Adipose tissue (tissue), 3 donors: Measurements from ENCODE around the gene RNU6-9. TPM values are rescaled to one million over a fixed set of nuclear protein-coding genes. Genes with fewer than 3 reads are reported as not detected.

Source experiments
- H3K27ac ChIP-seq: one replicate; pipeline ENCODE4 v1.5.1; 2013; ENCODE audit warnings: low read depth, low read length
- WGBS, 3 donors: extraction: QIAGEN DNeasy Blood & Tissue Kit; methylation state at CpG; one replicate each; pipeline ENCODE4 v1.1.7; 2013; 5-methylcytosine and 5-hydroxymethylcytosine counted together
- polyA plus RNA-seq, 3 donors: library from polyadenylated mRNA; stranded (reverse); fragments of 200-250 nt; gene quantifications; one replicate each; pipeline ENCODE4 v1.2.3, GENCODE V29; 2013
- donor health status: healthy with polysubstance abuse.
- donor health status: Bipolar disorder and iron deficiency.
- donor health status: healthy.

Gene RNU6-9
- polyA plus RNA-seq, 3 donors, result not detected

DNA sequence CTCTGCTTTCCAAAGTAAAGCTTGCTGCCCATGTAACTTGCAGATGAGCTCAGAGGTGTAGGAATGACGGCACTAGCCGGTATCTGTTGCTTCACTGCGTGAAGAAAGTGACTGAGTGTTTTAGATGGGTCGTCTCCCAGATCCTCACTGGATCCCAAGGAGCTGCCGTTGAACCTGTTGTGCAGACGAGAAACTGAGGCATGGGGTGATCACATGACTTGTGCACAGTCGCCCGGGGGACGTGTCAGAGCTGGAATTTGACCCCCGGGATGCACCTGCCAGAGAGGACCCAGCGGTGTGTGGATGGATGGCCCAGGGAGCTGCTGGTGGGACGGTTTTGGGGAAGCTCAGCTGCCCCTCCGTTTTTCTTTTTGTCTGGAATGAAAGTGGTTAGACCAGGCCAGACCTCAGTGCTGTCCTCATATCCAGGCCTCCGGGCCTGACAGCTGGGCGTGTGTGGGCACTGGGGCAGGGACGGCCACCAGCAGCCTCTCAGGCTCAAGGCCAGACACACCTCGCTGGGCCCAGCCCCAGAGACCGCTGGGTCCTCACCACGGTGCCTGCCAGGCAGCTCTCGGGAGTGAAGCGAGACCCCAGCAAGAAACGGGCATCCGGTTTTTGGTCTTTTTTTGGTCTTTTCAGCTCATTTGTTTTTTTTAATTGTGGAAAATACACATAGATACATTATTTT lies 45.1 kb downstream of the RNU6-9 start:
- WGBS, 3 donors, result 63 to 95% (median 92%) methylated on average over 23 of the region's 23 CpGs
- no peak overlapping the region for H3K27ac ChIP-seq

DNA sequence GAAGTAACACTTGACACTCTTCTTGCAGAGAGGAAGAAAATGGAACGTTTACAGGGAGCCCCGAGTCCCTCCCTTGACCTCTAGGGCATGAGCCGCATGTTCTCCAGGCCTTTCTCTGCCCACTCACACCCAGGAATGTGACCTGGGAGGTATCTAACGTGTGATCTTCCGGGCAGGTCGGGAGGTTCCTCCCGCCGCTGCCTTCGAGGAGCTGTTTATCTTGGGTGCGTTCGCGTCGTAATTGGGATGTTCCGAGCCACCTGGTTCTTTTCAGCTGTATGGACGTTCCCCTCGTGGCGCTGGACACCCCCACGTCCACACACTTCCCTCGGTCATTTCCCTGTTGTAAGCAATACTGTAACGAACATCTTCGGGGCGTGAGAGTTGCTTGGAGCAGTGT lies 46.2 kb downstream of the RNU6-9 start:
- WGBS, 3 donors, result 84 to 92% (median 89%) methylated on average over 22 of the region's 22 CpGs

DNA sequence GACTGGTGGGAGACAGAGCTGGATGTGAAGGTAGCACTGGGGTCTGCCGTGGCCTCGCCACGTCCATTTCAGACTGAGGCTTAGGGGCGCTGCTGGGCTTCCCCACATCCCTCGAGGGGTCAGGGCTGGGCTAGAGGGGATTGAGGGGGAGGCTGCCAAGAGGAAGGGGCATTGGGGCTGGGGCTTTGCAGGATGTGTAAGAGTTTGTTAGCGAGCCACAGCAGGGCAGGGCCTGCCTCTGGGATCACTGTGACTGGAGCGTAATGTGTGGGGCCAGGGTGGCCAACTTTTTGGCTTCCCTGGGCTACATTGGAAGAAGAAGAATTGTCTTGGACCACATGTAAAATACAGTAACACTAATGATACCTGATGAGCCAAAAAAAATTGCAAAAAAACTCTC lies 46.6 kb downstream of the RNU6-9 start:
- 95 to 98% (median 97%) methylated on average over 7 of the region's 7 CpGs for WGBS, 3 donors
- no peak overlapping the region for H3K27ac ChIP-seq

More for the DNA sequence above, 46.2 kb downstream of the RNU6-9 start:
- H3K27ac ChIP-seq, result no peak overlapping the region

DNA sequence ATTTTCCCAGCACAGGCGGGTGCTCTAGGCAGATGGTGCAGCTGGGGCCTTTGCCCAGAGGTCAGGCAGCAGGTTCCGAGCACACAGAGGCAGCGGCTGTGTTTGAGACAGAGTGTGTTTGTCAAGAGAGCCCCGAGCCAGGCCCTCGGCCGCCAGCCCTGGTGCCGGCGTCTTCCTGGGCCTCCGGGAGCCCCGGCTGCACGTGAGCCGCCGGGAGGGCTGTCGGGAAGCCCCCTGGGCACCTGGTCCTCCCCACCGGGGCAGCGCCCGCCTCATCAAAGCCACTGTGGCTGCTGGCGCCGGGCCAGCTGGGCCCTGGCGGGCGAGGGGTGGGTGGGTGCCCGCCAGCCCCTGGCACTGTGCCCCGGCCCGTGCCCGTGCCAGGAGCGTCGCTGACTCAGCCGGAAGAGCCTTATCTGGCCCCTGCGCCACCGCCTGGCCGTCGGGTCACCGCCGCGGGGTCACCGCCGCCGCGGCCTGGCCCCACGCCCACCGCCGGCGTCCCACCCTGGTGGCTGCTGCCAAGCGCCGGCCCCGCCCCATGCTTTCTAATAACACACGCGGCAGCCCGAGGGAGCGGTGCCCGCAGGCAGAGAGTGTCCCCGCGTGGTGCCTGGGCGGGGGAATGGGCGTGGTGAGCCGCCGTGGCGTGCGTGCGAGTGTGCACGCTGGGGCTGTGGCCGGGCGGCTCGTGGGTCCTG lies 47.5 kb downstream of the RNU6-9 start:
- WGBS, 3 donors, result 2 to 36% (median 33%) methylated on average over 44 to 64 of the region's 64 CpGs
- H3K27ac ChIP-seq, result peak overlapping the region; percentile 68

DNA sequence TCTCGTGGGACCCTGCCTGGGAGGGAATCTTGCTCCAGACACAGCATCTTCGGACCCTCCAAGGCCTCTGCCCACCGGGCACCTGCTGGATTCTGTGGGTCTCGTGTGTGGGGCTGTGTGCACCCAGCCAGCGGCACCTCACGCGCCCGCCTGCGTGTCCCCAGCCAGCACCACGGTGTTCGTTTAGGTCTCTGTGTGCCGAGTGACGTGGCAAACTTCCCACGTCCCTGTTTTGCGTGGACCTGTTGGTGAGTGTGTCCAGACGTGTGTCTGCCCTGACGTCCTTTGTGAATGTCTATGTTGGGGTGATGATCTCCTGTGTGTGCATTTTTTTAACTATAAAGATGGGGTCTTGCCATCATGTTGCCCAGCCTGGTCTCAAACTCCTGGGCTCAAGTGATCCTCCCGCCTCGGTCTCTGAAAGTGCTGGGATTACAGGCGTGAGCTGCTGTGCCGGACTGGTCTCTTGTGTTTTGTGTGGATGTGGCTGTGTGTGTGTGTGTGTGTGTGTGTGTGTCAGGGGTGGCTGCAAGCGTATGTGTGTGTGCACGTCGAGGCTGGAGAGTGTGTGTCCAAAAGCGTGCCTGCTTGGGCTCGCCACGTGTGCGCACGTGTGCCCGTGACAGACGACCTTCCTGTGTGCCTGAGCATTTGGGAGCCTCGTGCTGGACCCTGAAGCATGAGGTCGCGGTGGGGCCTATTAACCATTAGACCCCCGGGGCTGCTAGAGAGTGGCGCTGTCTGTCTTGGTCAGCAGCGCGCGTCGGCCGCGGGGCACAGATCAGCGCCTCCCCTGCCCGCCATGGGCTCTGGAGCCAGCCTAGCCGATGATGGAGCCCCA lies 48.2 kb downstream of the RNU6-9 start:
- H3K27ac ChIP-seq, result no peak overlapping the region
- 57 to 83% (median 78%) methylated on average over 41 to 45 of the region's 45 CpGs for WGBS, 3 donors

DNA sequence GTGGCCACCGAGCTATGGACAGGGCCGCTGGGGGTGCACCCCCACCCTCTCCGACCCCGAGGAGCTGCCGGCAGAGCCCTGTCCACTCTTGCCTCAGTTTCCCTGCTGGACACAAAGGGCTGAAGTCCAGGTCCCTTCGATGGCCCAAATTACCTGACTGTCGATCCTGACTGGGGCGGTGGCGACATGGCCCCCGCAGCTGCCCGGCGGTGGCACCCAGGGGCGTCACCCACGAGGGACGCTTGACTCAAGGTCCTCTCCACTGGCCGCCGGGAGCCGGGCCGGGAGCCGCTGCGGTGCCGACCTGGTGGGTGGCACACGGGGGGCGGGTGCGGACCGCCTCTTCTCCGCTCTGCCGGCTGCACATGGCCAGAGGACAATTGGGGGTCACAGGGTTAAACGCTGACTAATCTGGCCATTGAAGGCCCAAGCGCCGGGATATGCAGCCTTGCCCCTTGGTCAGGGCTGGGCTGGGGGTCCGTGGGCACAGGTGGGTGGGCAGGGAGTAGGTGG lies 48.9 kb downstream of the RNU6-9 start:
- 90 to 94% (median 92%) methylated on average over 26 to 32 of the region's 32 CpGs for WGBS, 3 donors
- no peak overlapping the region for H3K27ac ChIP-seq

Other genes with a start within 250 kb of the RNU6-9 start
- 10 to 100 TPM; 19.1 to 50.0 (median 24.8) TPM for gene RNF126, start 230.3 kb upstream of the RNU6-9 start, polyA plus RNA-seq
- gene FSTL3, start 217.1 kb upstream of the RNU6-9 start, polyA plus RNA-seq, result 100 to 1,000 TPM in 1 of 3 donors, 10 to 100 TPM in 2; 24.5 to 153 (median 48.5) TPM
- gene PRSS57, start 198.0 kb upstream of the RNU6-9 start, polyA plus RNA-seq, result under 1 TPM in 2 of 3 donors, not detected in 1; 0.09 to 0.34 TPM
- gene PALM, start 184.5 kb upstream of the RNU6-9 start, polyA plus RNA-seq, result 100 to 1,000 TPM in 2 of 3 donors, 1 to 10 TPM in 1; 8.0 to 153 (median 135) TPM
- 1 to 10 TPM in 2 of 3 donors, under 1 TPM in 1; 0.45 to 1.6 (median 1.0) TPM for gene MISP, start 142.4 kb upstream of the RNU6-9 start, polyA plus RNA-seq
- 100 to 1,000 TPM in 2 of 3 donors, 10 to 100 TPM in 1; 51.6 to 125 (median 119) TPM for gene PTBP1, start 96.0 kb upstream of the RNU6-9 start, polyA plus RNA-seq
- gene PLPPR3, start 71.5 kb upstream of the RNU6-9 start, polyA plus RNA-seq, result under 1 TPM in 1 of 3 donors, not detected in 2; 0.02 TPM
- 1 to 10 TPM in 1 of 3 donors, under 1 TPM in 2; 0.03 to 3.3 (median 0.13) TPM for gene AZU1, start 65.6 kb upstream of the RNU6-9 start, polyA plus RNA-seq
- 1 to 10 TPM in 1 of 3 donors, under 1 TPM in 2; 0.07 to 2.8 (median 0.09) TPM for gene PRTN3, start 52.5 kb upstream of the RNU6-9 start, polyA plus RNA-seq
- 1 to 10 TPM in 2 of 3 donors, under 1 TPM in 1; 0.54 to 9.2 (median 2.4) TPM for gene ELANE, start 41.2 kb upstream of the RNU6-9 start, polyA plus RNA-seq
- 1,000 to 10,000 TPM in 1 of 3 donors, 100 to 1,000 TPM in 2; 146 to 2,068 (median 706) TPM for gene CFD, start 33.8 kb upstream of the RNU6-9 start, polyA plus RNA-seq
- gene MED16, start 297 bp upstream of the RNU6-9 start, polyA plus RNA-seq, result 10 to 100 TPM; 38.8 to 41.4 (median 39.0) TPM
- gene R3HDM4, start 19.7 kb downstream of the RNU6-9 start, polyA plus RNA-seq, result 10 to 100 TPM; 44.6 to 59.1 (median 57.9) TPM
- under 1 TPM in 1 of 3 donors, not detected in 2; 0.37 TPM for gene KISS1R, start 23.8 kb downstream of the RNU6-9 start, polyA plus RNA-seq
- 1 to 10 TPM; 3.6 to 8.2 (median 8.0) TPM for gene ARID3A, start 32.6 kb downstream of the RNU6-9 start, polyA plus RNA-seq
- 10 to 100 TPM; 26.7 to 33.5 (median 30.9) TPM for gene WDR18, start 90.9 kb downstream of the RNU6-9 start, polyA plus RNA-seq
- gene GRIN3B, start 106.9 kb downstream of the RNU6-9 start, polyA plus RNA-seq, result under 1 TPM in 2 of 3 donors, not detected in 1; 0.01 to 0.03 TPM
- gene TMEM259, start 127.6 kb downstream of the RNU6-9 start, polyA plus RNA-seq, result 100 to 1,000 TPM; 107 to 198 (median 126) TPM
- gene RNU6-2, start 128.0 kb downstream of the RNU6-9 start, polyA plus RNA-seq, result not detected
- 100 to 1,000 TPM in 1 of 3 donors, 10 to 100 TPM in 2; 39.3 to 107 (median 76.1) TPM for gene CNN2, start 133.1 kb downstream of the RNU6-9 start, polyA plus RNA-seq
- gene ABCA7, start 146.6 kb downstream of the RNU6-9 start, polyA plus RNA-seq, result 10 to 100 TPM in 2 of 3 donors, 1 to 10 TPM in 1; 9.6 to 26.2 (median 14.7) TPM
- gene ARHGAP45, start 173.7 kb downstream of the RNU6-9 start, polyA plus RNA-seq, result 10 to 100 TPM; 10.1 to 22.3 (median 14.7) TPM
- 100 to 1,000 TPM in 2 of 3 donors, 10 to 100 TPM in 1; 86.3 to 393 (median 226) TPM for gene POLR2E, start 201.9 kb downstream of the RNU6-9 start, polyA plus RNA-seq
- gene GPX4, start 210.5 kb downstream of the RNU6-9 start, polyA plus RNA-seq, result 1,000 to 10,000 TPM in 2 of 3 donors, 100 to 1,000 TPM in 1; 205 to 2,242 (median 1,517) TPM